Fibroblast of lung (primary cell): Measurements from ENCODE around the gene POU2AF2. TPM values are rescaled to one million over a fixed set of nuclear protein-coding genes. Genes with fewer than 3 reads are reported as not detected.

ENCODE experiments used
- DNase-seq, 2 donors: peaks; one replicate each; pipeline versions ENCODE4 v3.0.0 to v3.0.0-alpha.2; 2010; ENCODE audit warnings: low read depth in 2 of 2
- H2AFZ ChIP-seq: 2 replicates; pipeline ENCODE4 v1.5.1; 2012; ENCODE audit warnings: low read length, control low read depth, inconsistent platforms
- H3K27ac ChIP-seq: 2 replicates; pipeline ENCODE4 v1.5.1; 2011; ENCODE audit warnings: low read length, control low read depth; ENCODE audit not compliant: insufficient read depth
- H3K27me3 ChIP-seq: 2 replicates; pipeline ENCODE4 v1.5.1; 2011; ENCODE audit warnings: mild to moderate bottlenecking, low read length; ENCODE audit not compliant: control insufficient read depth, insufficient read depth
- H3K36me3 ChIP-seq: 2 replicates; pipeline ENCODE4 v1.5.1; 2011; ENCODE audit warnings: low read length; ENCODE audit not compliant: control insufficient read depth, insufficient read depth
- H3K4me1 ChIP-seq: 2 replicates; pipeline ENCODE4 v1.5.1; 2011; ENCODE audit warnings: low read length; ENCODE audit not compliant: control insufficient read depth, insufficient read depth; ENCODE audit errors: extremely low read depth
- H3K4me2 ChIP-seq: 2 replicates; pipeline ENCODE4 v1.5.1; 2011; ENCODE audit warnings: low read length, control low read depth; ENCODE audit not compliant: insufficient read depth; ENCODE audit errors: extremely low read depth
- H3K4me3 ChIP-seq, 4 experiments: fragments of 200-600 bp in 1 of 4; sonication (generic) in 1 of 4; replicated peaks in 1 of 4; 2 replicates each; pipeline ENCODE4 v1.5.1; 2011 to 2016; ENCODE audit warnings: low read length in 4 of 4, low read depth in 3 of 4, mild to moderate bottlenecking in 3 of 4, control low read depth in 2 of 4, inconsistent platforms in 1 of 4, mixed read lengths in 1 of 4; ENCODE audit not compliant: insufficient read depth in 1 of 4; ENCODE audit errors: control extremely low read depth in 1 of 4
- H3K79me2 ChIP-seq: 2 replicates; pipeline ENCODE4 v1.5.1; 2012; ENCODE audit warnings: mild to moderate bottlenecking, low read length, inconsistent platforms; ENCODE audit not compliant: control insufficient read depth, insufficient read depth
- H3K9ac ChIP-seq: 2 replicates; pipeline ENCODE4 v1.5.1; 2011; ENCODE audit warnings: mild to moderate bottlenecking, low read length, control low read depth; ENCODE audit not compliant: insufficient read depth
- H3K9me3 ChIP-seq: 2 replicates; pipeline ENCODE4 v1.5.1; 2012; ENCODE audit warnings: low read depth, low read length; ENCODE audit not compliant: control insufficient read depth, insufficient read depth
- H4K20me1 ChIP-seq: 2 replicates; pipeline ENCODE4 v1.5.1; 2011; ENCODE audit warnings: low read length; ENCODE audit not compliant: control insufficient read depth, insufficient read depth; ENCODE audit errors: extremely low read depth
- EZH2 ChIP-seq: IDR thresholded peaks from 2 replicates; pipeline ENCODE4 v1.5.1; 2012; ENCODE audit warnings: low read length, control low read depth, mild to moderate bottlenecking; ENCODE audit errors: missing control alignments
- polyA plus RNA-seq, 2 donors: library from polyadenylated mRNA; depleted of rRNA in 1 of 2; stranded (reverse) in 1 of 2; unstranded in 1 of 2; fragments of >200 nt; gene quantifications; 2 replicates each; pipeline ENCODE4 v1.2.1, GENCODE V29; 2011 to 2012; ENCODE audit warnings: missing spikeins in 1 of 2
- total RNA-seq: library from RNA; depleted of rRNA; stranded (reverse); fragments of >200 nt; gene quantifications from 2 replicates; pipeline ENCODE4 v1.2.1, GENCODE V29; 2014
- TF ChIP-seq, protein P1 (sequence below), 2 donors: IDR thresholded peaks in 1 of 2; conservative IDR thresholded peaks in 1 of 2; 1 replicate in 1 of 2; 2 replicates in 1 of 2; pipeline ENCODE4 v1.5.1; 2011 to 2012; ENCODE audit warnings: low read length in 2 of 2, control low read depth in 1 of 2, inconsistent platforms in 1 of 2, low read depth in 1 of 2, mild to moderate bottlenecking in 1 of 2

Gene POU2AF2
- total and polyA plus RNA-seq, 2 donors (not counting 1 experiment from before 2014, with no cell fraction given) = not detected

DNA sequence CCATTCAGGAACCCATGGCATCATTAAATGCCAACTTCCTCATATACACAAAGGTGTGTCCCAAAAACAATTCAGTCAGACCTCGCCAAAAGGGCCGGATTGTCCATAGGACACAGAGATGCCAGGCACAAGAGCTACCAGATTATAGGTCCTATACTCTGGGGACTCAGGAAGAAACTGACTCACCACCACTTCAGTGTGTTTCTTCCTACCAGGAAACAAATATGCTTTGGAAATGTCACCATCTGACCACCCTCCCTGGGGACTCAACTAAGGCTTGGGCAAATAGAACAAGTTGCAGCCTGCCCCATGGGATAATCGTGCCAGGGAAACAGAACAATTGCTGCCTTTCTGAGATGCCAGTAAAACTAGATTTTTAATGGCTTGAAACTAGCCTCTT, 64.6 kb downstream of the POU2AF2 start:
- Histone ChIP-seq H3K9ac (no peak overlapping the region), H3K4me1 (no peaks in the 10 kb centered on the region), H3K36me3 (no peaks in the 10 kb centered on the region), H3K27ac (no peak overlapping the region), H3K79me2 (no peaks in the 10 kb centered on the region), H2AFZ (no peak overlapping the region), H3K27me3 (peaks cover 13% of the 10 kb centered on the region), H3K9me3 (no peaks in the 10 kb centered on the region), H3K4me3 (no peak overlapping the region), H4K20me1 (no peaks in the 10 kb centered on the region), H3K4me2 (no peak overlapping the region)
- DNase-seq = no peak
- TF ChIP-seq, protein P1, sequence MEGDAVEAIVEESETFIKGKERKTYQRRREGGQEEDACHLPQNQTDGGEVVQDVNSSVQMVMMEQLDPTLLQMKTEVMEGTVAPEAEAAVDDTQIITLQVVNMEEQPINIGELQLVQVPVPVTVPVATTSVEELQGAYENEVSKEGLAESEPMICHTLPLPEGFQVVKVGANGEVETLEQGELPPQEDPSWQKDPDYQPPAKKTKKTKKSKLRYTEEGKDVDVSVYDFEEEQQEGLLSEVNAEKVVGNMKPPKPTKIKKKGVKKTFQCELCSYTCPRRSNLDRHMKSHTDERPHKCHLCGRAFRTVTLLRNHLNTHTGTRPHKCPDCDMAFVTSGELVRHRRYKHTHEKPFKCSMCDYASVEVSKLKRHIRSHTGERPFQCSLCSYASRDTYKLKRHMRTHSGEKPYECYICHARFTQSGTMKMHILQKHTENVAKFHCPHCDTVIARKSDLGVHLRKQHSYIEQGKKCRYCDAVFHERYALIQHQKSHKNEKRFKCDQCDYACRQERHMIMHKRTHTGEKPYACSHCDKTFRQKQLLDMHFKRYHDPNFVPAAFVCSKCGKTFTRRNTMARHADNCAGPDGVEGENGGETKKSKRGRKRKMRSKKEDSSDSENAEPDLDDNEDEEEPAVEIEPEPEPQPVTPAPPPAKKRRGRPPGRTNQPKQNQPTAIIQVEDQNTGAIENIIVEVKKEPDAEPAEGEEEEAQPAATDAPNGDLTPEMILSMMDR (conservative IDR thresholded peaks at IDR 0.05 in 1 of 2, IDR thresholded peaks at IDR 0.05 in 1 of 2; ENCODE audit: low read depth in 1 of 2, low read length in 2 of 2) = no peak
- TF ChIP-seq EZH2 = no peak

DNA sequence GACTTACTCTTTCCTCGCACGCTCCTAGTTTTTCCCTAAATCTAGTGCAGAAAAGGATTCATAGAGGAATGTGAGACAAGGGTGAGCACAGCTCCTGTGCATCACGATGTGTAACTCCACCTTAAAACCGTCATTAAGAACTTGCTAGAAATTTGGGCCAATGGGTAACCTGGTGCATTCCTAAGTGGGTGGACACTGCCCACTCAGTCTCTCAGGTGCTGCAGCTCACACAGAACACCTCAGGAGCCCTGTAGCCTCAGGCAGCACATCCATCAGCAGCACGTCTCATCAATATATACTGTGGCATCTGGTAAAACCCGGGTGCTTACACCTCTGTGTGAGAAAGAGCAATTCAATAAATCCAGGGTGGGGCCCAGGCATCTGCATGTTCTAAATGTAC, 65.2 kb downstream of the POU2AF2 start:
- no peak for TF ChIP-seq EZH2
- TF ChIP-seq, protein P1 (conservative IDR thresholded peaks at IDR 0.05 in 1 of 2, IDR thresholded peaks at IDR 0.05 in 1 of 2; ENCODE audit: low read depth in 1 of 2, low read length in 2 of 2) = no peak
- Histone ChIP-seq H3K27ac (no peak overlapping the region), H3K79me2 (no peaks in the 10 kb centered on the region), H3K27me3 (peaks cover 13% of the 10 kb centered on the region), H3K9ac (no peak overlapping the region), H3K9me3 (no peaks in the 10 kb centered on the region), H3K4me2 (no peak overlapping the region), H3K36me3 (no peaks in the 10 kb centered on the region), H4K20me1 (no peaks in the 10 kb centered on the region), H3K4me3 (no peak overlapping the region), H2AFZ (no peak overlapping the region), H3K4me1 (no peaks in the 10 kb centered on the region)
- DNase-seq = no peak

DNA sequence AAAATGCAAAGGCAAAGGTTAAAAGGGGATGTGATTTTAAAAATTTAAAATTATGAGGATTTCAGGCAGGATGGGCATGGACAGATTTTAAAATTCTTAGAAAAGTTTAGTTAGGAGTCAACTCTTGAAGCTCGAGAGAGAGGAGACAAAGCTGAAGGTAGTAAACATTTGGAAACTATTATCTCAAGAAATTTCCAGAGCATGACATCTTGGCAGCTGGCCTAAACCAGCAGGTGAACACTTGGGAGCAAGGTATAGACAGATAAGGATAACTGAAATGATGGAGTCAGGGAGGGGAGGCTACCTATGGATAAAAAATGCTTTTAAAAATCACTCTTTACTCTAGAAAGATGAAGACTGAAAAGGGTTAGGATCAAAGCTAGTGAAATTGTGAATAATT, 66.6 kb downstream of the POU2AF2 start:
- H3K36me3 ChIP-seq = no peaks in the 10 kb centered on the region
- no peak overlapping the region for H3K27ac ChIP-seq
- no peak overlapping the region for H3K4me2 ChIP-seq
- H3K9me3 ChIP-seq = no peaks in the 10 kb centered on the region
- H3K4me1 ChIP-seq = no peaks in the 10 kb centered on the region
- no peaks in the 10 kb centered on the region for H4K20me1 ChIP-seq
- H3K79me2 ChIP-seq = no peaks in the 10 kb centered on the region
- TF ChIP-seq, protein P1 (conservative IDR thresholded peaks at IDR 0.05 in 1 of 2, IDR thresholded peaks at IDR 0.05 in 1 of 2; ENCODE audit: low read depth in 1 of 2, low read length in 2 of 2) = no peak
- no peak for TF ChIP-seq EZH2
- H3K27me3 ChIP-seq = peaks cover 9% of the 10 kb centered on the region
- no peak for DNase-seq
- H2AFZ ChIP-seq = no peak overlapping the region
- H3K9ac ChIP-seq = no peak overlapping the region
- H3K4me3 ChIP-seq = no peak overlapping the region
